GM21390 (cell line): ENCODE measurements around the gene AICDA.

Source experiments
- ATAC-seq: cut with Tn5 transposase; IDR thresholded peaks from one replicate; pipeline ENCODE4 v1.9.1; 2021; ENCODE audit not compliant: unreplicated experiment

AICDA gene

GRCh38 chr12:8556531-8557097 is 56.0 kb downstream of the AICDA start:
- ATAC-seq = no peak

- no peak for ATAC-seq
Measured at GRCh38 chr12:8554451-8555195, 58.0 kb downstream of the AICDA start.

DNA sequence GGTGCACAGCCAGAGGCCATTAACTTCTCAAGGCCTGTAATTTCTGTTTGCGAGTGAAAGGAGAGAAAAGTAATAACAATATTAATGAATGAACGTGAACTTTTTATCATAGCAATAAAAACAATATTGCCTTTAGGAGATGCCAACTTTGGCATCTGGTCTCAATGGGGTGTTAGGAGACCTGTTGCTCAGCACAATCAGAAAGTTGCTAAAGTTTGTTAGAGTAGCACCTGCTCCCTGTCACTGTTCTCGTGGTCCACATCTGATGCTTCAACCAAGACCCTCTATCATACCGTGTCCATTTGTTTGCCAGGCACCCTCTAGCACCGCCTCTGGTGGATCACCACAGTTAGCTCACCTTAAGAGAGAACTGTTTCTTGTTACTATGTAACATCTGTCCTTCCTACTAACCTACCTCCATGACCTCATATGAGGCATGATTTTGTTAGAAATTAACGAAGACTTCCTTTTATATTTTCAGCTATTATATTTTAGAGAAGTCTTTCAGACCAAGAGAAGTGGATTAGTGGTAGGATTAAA is 59.5 kb downstream of the AICDA start:
- ATAC-seq = no peak
